Mucosa of stomach (tissue), 1 donor: ENCODE measurements around the gene DCDC2.
"Not testable (repeated sequence)": the region's sequence is repeated elsewhere in the genome, so short reads cannot be mapped to it uniquely, and the experiment has no call there.

ENCODE experiments used
- H3K27me3 ChIP-seq: one replicate; pipeline ENCODE4 v1.7.0; 2013; ENCODE audit warnings: mild to moderate bottlenecking, low read length; ENCODE audit not compliant: control insufficient read depth, insufficient read depth
- H3K36me3 ChIP-seq: one replicate; pipeline ENCODE4 v1.7.0; 2013; ENCODE audit warnings: low read length; ENCODE audit not compliant: control insufficient read depth, insufficient read depth
- H3K4me1 ChIP-seq: one replicate; pipeline ENCODE4 v1.7.0; 2013; ENCODE audit warnings: mild to moderate bottlenecking, low read length; ENCODE audit not compliant: control insufficient read depth, insufficient read depth
- H3K4me3 ChIP-seq: one replicate; pipeline ENCODE4 v1.7.0; 2013; ENCODE audit warnings: low read length
- H3K9ac ChIP-seq: one replicate; pipeline ENCODE4 v1.7.0; 2013; ENCODE audit warnings: mild to moderate bottlenecking, low read length, moderate library complexity
- H3K9me3 ChIP-seq: one replicate; pipeline ENCODE4 v1.7.0; 2013; ENCODE audit warnings: mild to moderate bottlenecking, low read length, moderate library complexity; ENCODE audit not compliant: control insufficient read depth
- donor health status: Pancreatic carcinoma.

Gene DCDC2

GRCh38 chr6:24365103-24365633 is 7.3 kb upstream of the DCDC2 start:
- H3K27me3 ChIP-seq, H3K9me3 ChIP-seq, H3K36me3 ChIP-seq, H3K9ac ChIP-seq, H3K4me3 ChIP-seq, H3K4me1 ChIP-seq: not testable (repeated sequence)

GRCh38 chr6:24362363-24362762 is 4.5 kb upstream of the DCDC2 start:
- H3K27me3 ChIP-seq, H3K4me3 ChIP-seq, H3K9ac ChIP-seq, H3K36me3 ChIP-seq, H3K4me1 ChIP-seq, H3K9me3 ChIP-seq: not testable (repeated sequence)

GRCh38 chr6:24359640-24360454 is 2.0 kb upstream of the DCDC2 start:
- H3K9ac ChIP-seq, result peak overlapping the region; percentile 30
- H3K4me3 ChIP-seq, result peak overlapping the region; percentile 53
- H3K4me1 ChIP-seq, result peaks cover 7% of the 10 kb centered on the region
- no peaks in the 10 kb centered on the region for H3K27me3 ChIP-seq
- no peaks in the 10 kb centered on the region for H3K9me3 ChIP-seq
- H3K36me3 ChIP-seq, result no peaks in the 10 kb centered on the region

- Histone ChIP-seq H3K4me1 (peaks cover 7% of the 10 kb centered on the region), H3K9ac (no peak overlapping the region), H3K36me3 (no peaks in the 10 kb centered on the region), H3K27me3 (no peaks in the 10 kb centered on the region), H3K9me3 (no peaks in the 10 kb centered on the region), H3K4me3 (peak overlapping the region; percentile 31)
These were observed 461 bp upstream of the DCDC2 start for GRCh38 chr6:24358219-24358821.

- H3K4me1 ChIP-seq, result peaks cover 7% of the 10 kb centered on the region
- no peak overlapping the region for H3K9ac ChIP-seq
- H3K27me3 ChIP-seq, result no peaks in the 10 kb centered on the region
- no peaks in the 10 kb centered on the region for H3K36me3 ChIP-seq
- H3K9me3 ChIP-seq, result no peaks in the 10 kb centered on the region
- no peak overlapping the region for H3K4me3 ChIP-seq
These were observed 1.4 kb downstream of the DCDC2 start for GRCh38 chr6:24356310-24356973.

- no peak overlapping the region for H3K4me3 ChIP-seq
- H3K9ac ChIP-seq, result no peak overlapping the region
- H3K36me3 ChIP-seq, result no peaks in the 10 kb centered on the region
- H3K4me1 ChIP-seq, result peaks cover 7% of the 10 kb centered on the region
- H3K27me3 ChIP-seq, result no peaks in the 10 kb centered on the region
- no peaks in the 10 kb centered on the region for H3K9me3 ChIP-seq
These were observed 2.5 kb downstream of the DCDC2 start for GRCh38 chr6:24355393-24355792.

- H3K4me1 ChIP-seq, result peaks cover 7% of the 10 kb centered on the region
- no peak overlapping the region for H3K4me3 ChIP-seq
- no peak overlapping the region for H3K9ac ChIP-seq
- no peaks in the 10 kb centered on the region for H3K36me3 ChIP-seq
- no peaks in the 10 kb centered on the region for H3K27me3 ChIP-seq
- no peaks in the 10 kb centered on the region for H3K9me3 ChIP-seq
These were observed 4.0 kb downstream of the DCDC2 start for GRCh38 chr6:24353861-24354260.

GRCh38 chr6:24352434-24352833 is 5.4 kb downstream of the DCDC2 start:
- H3K9me3 ChIP-seq, result no peaks in the 10 kb centered on the region
- no peak overlapping the region for H3K9ac ChIP-seq
- H3K4me1 ChIP-seq, result no peaks in the 10 kb centered on the region
- no peaks in the 10 kb centered on the region for H3K36me3 ChIP-seq
- H3K4me3 ChIP-seq, result no peak overlapping the region
- no peaks in the 10 kb centered on the region for H3K27me3 ChIP-seq

GRCh38 chr6:24344976-24345375 is 12.9 kb downstream of the DCDC2 start:
- Histone ChIP-seq H3K9ac (no peak overlapping the region), H3K36me3 (no peaks in the 10 kb centered on the region), H3K4me1 (no peaks in the 10 kb centered on the region), H3K4me3 (no peak overlapping the region), H3K27me3 (no peaks in the 10 kb centered on the region), H3K9me3 (no peaks in the 10 kb centered on the region)

- H3K4me3 ChIP-seq, result no peak overlapping the region
- no peak overlapping the region for H3K9ac ChIP-seq
- H3K4me1 ChIP-seq, result no peaks in the 10 kb centered on the region
- H3K9me3 ChIP-seq, result no peaks in the 10 kb centered on the region
- H3K27me3 ChIP-seq, result no peaks in the 10 kb centered on the region
- no peaks in the 10 kb centered on the region for H3K36me3 ChIP-seq
These were observed 16.6 kb downstream of the DCDC2 start for GRCh38 chr6:24340998-24341938.

GRCh38 chr6:24339932-24340331 is 17.9 kb downstream of the DCDC2 start:
- no peak overlapping the region for H3K9ac ChIP-seq
- H3K36me3 ChIP-seq, result no peaks in the 10 kb centered on the region
- H3K4me1 ChIP-seq, result no peaks in the 10 kb centered on the region
- no peaks in the 10 kb centered on the region for H3K9me3 ChIP-seq
- H3K27me3 ChIP-seq, result no peaks in the 10 kb centered on the region
- H3K4me3 ChIP-seq, result no peak overlapping the region
